ENCODE data around the gene YPEL2.

The YPEL2 gene

GRCh38 chr17:59436900-59437299 is 105.4 kb downstream of the YPEL2 start:
- no peak for DNase-seq

GRCh38 chr17:59437791-59438281 is 106.4 kb downstream of the YPEL2 start:
- DNase-seq, result no peak

- no peak for DNase-seq
These were observed 107.8 kb downstream of the YPEL2 start for GRCh38 chr17:59439262-59439661.

GRCh38 chr17:59439741-59440211 is 108.3 kb downstream of the YPEL2 start:
- no peak for DNase-seq

- peak; percentile 86 for DNase-seq
These were observed 109.5 kb downstream of the YPEL2 start for GRCh38 chr17:59440757-59441463.

GRCh38 chr17:59441464-59442096 is 110.1 kb downstream of the YPEL2 start:
- DNase-seq, result no peak

GRCh38 chr17:59443106-59443505 is 111.7 kb downstream of the YPEL2 start:
- no peak for DNase-seq

All from CD4-positive, alpha-beta T cell treated with Interleukin-21 for 1 hour (primary cell).